GM12878 (cell line): Measurements from ENCODE around the gene TMEM176B. TPM values are rescaled to one million over a fixed set of nuclear protein-coding genes. Genes with fewer than 3 reads are reported as not detected.

Source experiments
- BACH1 ChIP-seq: fragments of 450-650 bp; IDR thresholded peaks from 2 replicates; pipeline ENCODE4 v1.6.1; 2017; ENCODE audit warnings: mild to moderate bottlenecking, borderline replicate concordance
- CHD2 ChIP-seq: IDR thresholded peaks from 2 replicates; pipeline ENCODE4 v1.6.1; 2011; ENCODE audit warnings: low read depth, low read length, improper control_type of control experiment, borderline replicate concordance
- ESRRA ChIP-seq: IDR thresholded peaks from 2 replicates; pipeline ENCODE4 v1.6.1; 2012; ENCODE audit warnings: mild to moderate bottlenecking, low read length, improper control_type of control experiment
- FOXK2 ChIP-seq: fragments of 450-650 bp; IDR thresholded peaks from 2 replicates; pipeline ENCODE4 v1.6.1; 2017; ENCODE audit warnings: mild to moderate bottlenecking, moderate library complexity
- FOXM1 ChIP-seq: IDR thresholded peaks from 2 replicates; pipeline ENCODE4 v1.6.1; 2012; ENCODE audit warnings: low read depth, mild to moderate bottlenecking, inconsistent platforms, low read length, moderate library complexity
- MXI1 ChIP-seq: fragments of 150-350 bp; IDR thresholded peaks from 2 replicates; pipeline ENCODE4 v1.6.1; 2011; ENCODE audit warnings: low read depth, mild to moderate bottlenecking, inconsistent platforms, low read length, improper control_type of control experiment
- NFIC ChIP-seq: IDR thresholded peaks from 2 replicates; pipeline ENCODE4 v1.6.1; 2012; ENCODE audit warnings: low read depth, mild to moderate bottlenecking, inconsistent platforms, low read length, moderate library complexity
- SIX5 ChIP-seq: IDR thresholded peaks from 2 replicates; pipeline ENCODE4 v1.6.1; 2011; ENCODE audit warnings: mild to moderate bottlenecking, low read depth, low read length, moderate library complexity; ENCODE audit not compliant: severe bottlenecking
- SP1 ChIP-seq: IDR thresholded peaks from one replicate; pipeline ENCODE4 v1.6.1; 2011; ENCODE audit warnings: low read depth, low read length
- SPI1 ChIP-seq: IDR thresholded peaks from 2 replicates; pipeline ENCODE4 v1.6.1; 2011; ENCODE audit warnings: low read depth, mild to moderate bottlenecking, low read length, moderate library complexity, borderline replicate concordance; ENCODE audit not compliant: insufficient read depth
- ZNF384 ChIP-seq: IDR thresholded peaks from 2 replicates; pipeline ENCODE4 v1.6.1; 2012; ENCODE audit warnings: low read depth, mild to moderate bottlenecking, low read length, improper control_type of control experiment, borderline replicate concordance
- polyA plus RNA-seq, 11 experiments: library from polyadenylated mRNA; depleted of rRNA in 4 of 11; unstranded in 6 of 11; stranded (reverse) in 5 of 11; fragments of >200 nt; fragmentation: Nextera tagmentation in 4 of 11; fragmentation: Illumina TruSeq in 1 of 11; extraction: Ambion mirVana in 4 of 11; extraction: Trizol in 1 of 11; gene quantifications; 1 replicate in 1 of 11; 2 replicates in 10 of 11; pipeline versions ENCODE4 v1.2.1 to v1.2.3, GENCODE V29; 2011 to 2016; ENCODE audit warnings: inconsistent platforms in 2 of 11, missing spikeins in 2 of 11, low read depth in 1 of 11
- total RNA-seq, 4 experiments: library from RNA; depleted of rRNA in 3 of 4; stranded (reverse); fragments of >200 nt in 3 of 4; fragmentation: Illumina TruSeq in 1 of 4; extraction: Trizol in 1 of 4; gene quantifications; 2 replicates each; pipeline versions ENCODE4 v1.2.1 to v1.2.3, GENCODE V29; 2013 to 2021
- TF ChIP-seq, protein P1 (sequence below): IDR thresholded peaks from 2 replicates; pipeline ENCODE4 v1.6.1; 2012; ENCODE audit warnings: improper control_type of control experiment, low read depth, low read length; ENCODE audit not compliant: insufficient replicate concordance
- TF ChIP-seq, protein P2 (sequence below): fragments of 150-350 bp; IDR thresholded peaks from 2 replicates; pipeline ENCODE4 v1.6.1; 2016; ENCODE audit warnings: low read depth, low read length
- TF ChIP-seq, protein P3 (sequence below): IDR thresholded peaks from 2 replicates; pipeline ENCODE4 v1.6.1; 2012; ENCODE audit warnings: low read depth, low read length, improper control_type of control experiment
- TF ChIP-seq, protein P4 (sequence below): fragments of 450-650 bp; IDR thresholded peaks from 2 replicates; pipeline ENCODE4 v1.6.1; 2017; ENCODE audit warnings: low read depth, mild to moderate bottlenecking, moderate library complexity

Gene TMEM176B
- total and polyA plus RNA-seq, 10 of the 15 experiments (the other 5 are each of a cell fraction or from before 2014, with no cell fraction given), result 0.05 to 0.40 (median 0.20) TPM; not detected in 4

DNA sequence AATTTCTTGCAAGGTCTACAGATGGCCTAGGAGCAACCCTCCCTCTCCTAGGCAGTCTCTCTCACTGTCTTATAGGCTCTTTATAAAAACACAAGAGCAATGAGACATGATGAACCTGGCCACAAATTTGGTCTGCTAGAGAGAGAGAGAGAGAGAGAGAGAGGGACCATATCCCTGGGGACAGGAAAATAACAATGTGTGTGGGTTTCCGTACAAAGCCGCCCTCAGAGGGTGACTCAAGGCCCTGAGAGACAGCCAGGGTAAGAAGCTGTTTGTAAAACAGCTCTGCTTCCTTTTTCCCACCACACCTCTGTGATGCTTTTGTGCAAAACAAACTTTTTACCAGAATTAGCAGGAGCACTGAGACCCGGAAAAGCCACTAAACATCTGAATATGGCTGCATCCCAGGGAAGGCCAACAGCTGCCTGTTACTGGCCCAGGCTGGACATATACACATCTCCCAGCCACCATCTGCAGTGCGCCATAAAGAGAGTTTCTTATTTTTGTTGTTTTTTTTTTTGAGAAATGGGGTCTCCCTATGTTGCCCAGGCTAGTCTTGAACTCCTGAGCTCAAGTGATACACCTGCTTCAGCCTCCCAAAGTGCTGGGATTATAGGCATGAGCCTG is 44.6 kb downstream of the TMEM176B start (continued):
- TF ChIP-seq ESRRA (no peak), FOXK2 (no peak), MXI1 (no peak), NFIC (0 out of 2 replicates have a peak, but pooled peaks have one; percentile 33), ZNF384 (no peak), FOXM1 (peak; percentile 44; the same call in 1 of the 2 replicates), SPI1 (no peak), SIX5 (no peak), BACH1 (no peak), CHD2 (no peak), SP1 (no peak)
- TF ChIP-seq, protein P1, sequence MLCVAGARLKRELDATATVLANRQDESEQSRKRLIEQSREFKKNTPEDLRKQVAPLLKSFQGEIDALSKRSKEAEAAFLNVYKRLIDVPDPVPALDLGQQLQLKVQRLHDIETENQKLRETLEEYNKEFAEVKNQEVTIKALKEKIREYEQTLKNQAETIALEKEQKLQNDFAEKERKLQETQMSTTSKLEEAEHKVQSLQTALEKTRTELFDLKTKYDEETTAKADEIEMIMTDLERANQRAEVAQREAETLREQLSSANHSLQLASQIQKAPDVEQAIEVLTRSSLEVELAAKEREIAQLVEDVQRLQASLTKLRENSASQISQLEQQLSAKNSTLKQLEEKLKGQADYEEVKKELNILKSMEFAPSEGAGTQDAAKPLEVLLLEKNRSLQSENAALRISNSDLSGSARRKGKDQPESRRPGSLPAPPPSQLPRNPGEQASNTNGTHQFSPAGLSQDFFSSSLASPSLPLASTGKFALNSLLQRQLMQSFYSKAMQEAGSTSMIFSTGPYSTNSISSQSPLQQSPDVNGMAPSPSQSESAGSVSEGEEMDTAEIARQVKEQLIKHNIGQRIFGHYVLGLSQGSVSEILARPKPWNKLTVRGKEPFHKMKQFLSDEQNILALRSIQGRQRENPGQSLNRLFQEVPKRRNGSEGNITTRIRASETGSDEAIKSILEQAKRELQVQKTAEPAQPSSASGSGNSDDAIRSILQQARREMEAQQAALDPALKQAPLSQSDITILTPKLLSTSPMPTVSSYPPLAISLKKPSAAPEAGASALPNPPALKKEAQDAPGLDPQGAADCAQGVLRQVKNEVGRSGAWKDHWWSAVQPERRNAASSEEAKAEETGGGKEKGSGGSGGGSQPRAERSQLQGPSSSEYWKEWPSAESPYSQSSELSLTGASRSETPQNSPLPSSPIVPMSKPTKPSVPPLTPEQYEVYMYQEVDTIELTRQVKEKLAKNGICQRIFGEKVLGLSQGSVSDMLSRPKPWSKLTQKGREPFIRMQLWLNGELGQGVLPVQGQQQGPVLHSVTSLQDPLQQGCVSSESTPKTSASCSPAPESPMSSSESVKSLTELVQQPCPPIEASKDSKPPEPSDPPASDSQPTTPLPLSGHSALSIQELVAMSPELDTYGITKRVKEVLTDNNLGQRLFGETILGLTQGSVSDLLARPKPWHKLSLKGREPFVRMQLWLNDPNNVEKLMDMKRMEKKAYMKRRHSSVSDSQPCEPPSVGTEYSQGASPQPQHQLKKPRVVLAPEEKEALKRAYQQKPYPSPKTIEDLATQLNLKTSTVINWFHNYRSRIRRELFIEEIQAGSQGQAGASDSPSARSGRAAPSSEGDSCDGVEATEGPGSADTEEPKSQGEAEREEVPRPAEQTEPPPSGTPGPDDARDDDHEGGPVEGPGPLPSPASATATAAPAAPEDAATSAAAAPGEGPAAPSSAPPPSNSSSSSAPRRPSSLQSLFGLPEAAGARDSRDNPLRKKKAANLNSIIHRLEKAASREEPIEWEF, result no peak
- TF ChIP-seq, protein P2, sequence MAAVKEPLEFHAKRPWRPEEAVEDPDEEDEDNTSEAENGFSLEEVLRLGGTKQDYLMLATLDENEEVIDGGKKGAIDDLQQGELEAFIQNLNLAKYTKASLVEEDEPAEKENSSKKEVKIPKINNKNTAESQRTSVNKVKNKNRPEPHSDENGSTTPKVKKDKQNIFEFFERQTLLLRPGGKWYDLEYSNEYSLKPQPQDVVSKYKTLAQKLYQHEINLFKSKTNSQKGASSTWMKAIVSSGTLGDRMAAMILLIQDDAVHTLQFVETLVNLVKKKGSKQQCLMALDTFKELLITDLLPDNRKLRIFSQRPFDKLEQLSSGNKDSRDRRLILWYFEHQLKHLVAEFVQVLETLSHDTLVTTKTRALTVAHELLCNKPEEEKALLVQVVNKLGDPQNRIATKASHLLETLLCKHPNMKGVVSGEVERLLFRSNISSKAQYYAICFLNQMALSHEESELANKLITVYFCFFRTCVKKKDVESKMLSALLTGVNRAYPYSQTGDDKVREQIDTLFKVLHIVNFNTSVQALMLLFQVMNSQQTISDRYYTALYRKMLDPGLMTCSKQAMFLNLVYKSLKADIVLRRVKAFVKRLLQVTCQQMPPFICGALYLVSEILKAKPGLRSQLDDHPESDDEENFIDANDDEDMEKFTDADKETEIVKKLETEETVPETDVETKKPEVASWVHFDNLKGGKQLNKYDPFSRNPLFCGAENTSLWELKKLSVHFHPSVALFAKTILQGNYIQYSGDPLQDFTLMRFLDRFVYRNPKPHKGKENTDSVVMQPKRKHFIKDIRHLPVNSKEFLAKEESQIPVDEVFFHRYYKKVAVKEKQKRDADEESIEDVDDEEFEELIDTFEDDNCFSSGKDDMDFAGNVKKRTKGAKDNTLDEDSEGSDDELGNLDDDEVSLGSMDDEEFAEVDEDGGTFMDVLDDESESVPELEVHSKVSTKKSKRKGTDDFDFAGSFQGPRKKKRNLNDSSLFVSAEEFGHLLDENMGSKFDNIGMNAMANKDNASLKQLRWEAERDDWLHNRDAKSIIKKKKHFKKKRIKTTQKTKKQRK, result no peak
- TF ChIP-seq, protein P3, sequence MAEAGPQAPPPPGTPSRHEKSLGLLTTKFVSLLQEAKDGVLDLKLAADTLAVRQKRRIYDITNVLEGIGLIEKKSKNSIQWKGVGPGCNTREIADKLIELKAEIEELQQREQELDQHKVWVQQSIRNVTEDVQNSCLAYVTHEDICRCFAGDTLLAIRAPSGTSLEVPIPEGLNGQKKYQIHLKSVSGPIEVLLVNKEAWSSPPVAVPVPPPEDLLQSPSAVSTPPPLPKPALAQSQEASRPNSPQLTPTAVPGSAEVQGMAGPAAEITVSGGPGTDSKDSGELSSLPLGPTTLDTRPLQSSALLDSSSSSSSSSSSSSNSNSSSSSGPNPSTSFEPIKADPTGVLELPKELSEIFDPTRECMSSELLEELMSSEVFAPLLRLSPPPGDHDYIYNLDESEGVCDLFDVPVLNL, result no peak
- TF ChIP-seq, protein P4, sequence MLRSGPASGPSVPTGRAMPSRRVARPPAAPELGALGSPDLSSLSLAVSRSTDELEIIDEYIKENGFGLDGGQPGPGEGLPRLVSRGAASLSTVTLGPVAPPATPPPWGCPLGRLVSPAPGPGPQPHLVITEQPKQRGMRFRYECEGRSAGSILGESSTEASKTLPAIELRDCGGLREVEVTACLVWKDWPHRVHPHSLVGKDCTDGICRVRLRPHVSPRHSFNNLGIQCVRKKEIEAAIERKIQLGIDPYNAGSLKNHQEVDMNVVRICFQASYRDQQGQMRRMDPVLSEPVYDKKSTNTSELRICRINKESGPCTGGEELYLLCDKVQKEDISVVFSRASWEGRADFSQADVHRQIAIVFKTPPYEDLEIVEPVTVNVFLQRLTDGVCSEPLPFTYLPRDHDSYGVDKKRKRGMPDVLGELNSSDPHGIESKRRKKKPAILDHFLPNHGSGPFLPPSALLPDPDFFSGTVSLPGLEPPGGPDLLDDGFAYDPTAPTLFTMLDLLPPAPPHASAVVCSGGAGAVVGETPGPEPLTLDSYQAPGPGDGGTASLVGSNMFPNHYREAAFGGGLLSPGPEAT, result no peak
